DND-41 (cell line): ENCODE results near the gene BACE1.

ENCODE experiments used
- CTCF ChIP-seq: IDR thresholded peaks from 2 replicates; pipeline ENCODE4 v1.5.1; 2012; ENCODE audit warnings: borderline replicate concordance, low read length, moderate library complexity, mild to moderate bottlenecking; ENCODE audit not compliant: poor library complexity, severe bottlenecking; ENCODE audit errors: extremely low read depth
- EZH2 ChIP-seq: IDR thresholded peaks from 3 replicates; pipeline ENCODE4 v1.6.1; 2012; ENCODE audit warnings: borderline replicate concordance, low read depth, mild to moderate bottlenecking, moderate library complexity, low read length, inconsistent platforms; ENCODE audit not compliant: severe bottlenecking

- TF ChIP-seq CTCF (no peak), EZH2 (no peak)
These were observed 60.1 kb downstream of the BACE1 start for GRCh38 chr11:117255966-117256365.
